Stimulated activated CD8-positive, alpha-beta memory T cell treated with anti-CD3 and anti-CD28 coated beads, Interleukin-4, amount 100 ng/mL, for 24 hours (primary cell): ENCODE data around the gene LPIN2.
A peak's percentile ranks its signal among the peaks of the same experiment; 100 is the strongest.

Source experiments
- DNase-seq: peaks from one replicate; pipeline ENCODE4 v3.0.0-alpha.2; 2020; ENCODE audit warnings: low read depth

Gene LPIN2

DNA sequence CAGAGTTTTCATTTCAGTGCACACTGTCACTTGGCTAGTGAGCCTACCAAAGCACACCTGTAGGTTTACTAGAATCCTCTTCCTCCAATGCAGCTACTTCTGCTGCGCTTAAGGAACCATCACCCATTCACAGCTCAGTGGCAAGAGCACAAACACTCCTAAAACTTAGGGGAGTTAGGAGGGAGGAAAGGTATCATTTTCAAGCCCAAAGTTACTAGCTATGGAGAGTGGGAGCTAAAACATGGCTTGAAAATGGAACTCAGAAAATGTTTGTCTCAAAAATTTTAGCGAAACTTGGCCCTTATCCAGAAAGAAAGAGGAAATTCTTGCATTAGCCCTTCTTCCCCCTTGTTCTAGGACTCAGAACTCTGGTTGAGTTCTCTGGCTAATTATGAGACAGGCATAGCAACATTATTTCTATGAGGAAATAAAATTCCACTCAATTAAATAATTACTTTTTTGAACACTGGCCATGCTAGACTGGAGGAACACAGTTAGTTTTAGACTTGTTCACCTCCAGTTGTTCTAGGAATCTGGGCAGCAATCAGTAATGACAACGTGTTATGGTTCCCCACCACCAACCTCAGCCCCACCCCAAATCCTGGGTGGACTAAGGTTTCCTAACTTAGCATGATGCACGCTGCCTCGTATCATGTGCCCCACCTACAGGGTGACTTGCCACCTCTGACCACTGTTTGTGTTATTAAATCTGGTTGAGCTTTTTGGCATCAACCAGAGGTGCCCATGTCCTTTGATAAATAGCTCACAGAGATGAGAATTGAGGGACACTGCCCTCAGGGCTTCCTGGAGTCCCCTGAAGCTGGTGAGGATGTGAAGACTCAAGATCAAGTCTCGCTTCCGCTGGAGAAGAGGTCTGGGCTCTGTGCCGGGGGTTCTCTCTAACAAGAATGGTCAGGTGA is 32.8 kb downstream of the LPIN2 start:
- DNase-seq = no peak

DNA sequence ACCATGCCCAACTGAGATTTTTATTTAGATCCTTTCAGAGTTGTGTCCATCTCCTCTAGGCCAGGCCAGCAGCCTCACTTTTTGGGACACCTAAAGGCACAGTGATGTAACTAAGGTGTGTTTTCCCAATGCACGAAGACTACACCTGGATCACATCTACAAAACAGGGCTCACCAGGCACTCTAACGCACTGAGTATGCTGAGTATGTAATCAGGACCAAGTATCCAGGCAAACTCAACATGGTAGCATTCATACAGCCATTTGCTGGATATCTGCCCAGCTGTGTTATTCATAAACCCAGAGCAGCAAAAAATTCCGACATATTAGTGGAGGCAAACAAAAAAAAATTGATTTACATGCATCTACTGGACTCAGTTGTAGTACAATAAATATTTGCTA is 33.8 kb downstream of the LPIN2 start:
- DNase-seq = no peak

DNA sequence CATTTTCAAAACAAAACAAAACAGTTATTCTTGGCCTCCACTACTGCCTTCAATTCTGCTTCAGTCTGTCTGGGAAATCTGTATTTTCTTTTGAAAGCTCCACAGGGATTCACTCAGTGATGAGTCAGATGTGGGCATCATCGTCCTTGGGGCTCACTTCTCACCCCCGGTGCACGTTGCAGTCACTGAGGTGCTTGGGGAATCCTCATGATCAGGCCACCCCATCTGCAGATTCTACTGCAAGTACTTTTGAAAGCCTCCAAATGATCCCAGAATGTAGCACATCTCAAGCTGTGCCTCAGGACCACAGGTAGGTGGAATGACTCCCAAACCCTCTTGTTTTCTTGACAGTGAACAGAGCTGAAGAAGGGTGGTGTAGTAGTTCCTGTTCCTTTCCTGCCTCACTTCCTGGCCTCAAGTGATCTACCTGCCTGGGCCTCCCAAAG is 34.3 kb downstream of the LPIN2 start:
- no peak for DNase-seq

DNA sequence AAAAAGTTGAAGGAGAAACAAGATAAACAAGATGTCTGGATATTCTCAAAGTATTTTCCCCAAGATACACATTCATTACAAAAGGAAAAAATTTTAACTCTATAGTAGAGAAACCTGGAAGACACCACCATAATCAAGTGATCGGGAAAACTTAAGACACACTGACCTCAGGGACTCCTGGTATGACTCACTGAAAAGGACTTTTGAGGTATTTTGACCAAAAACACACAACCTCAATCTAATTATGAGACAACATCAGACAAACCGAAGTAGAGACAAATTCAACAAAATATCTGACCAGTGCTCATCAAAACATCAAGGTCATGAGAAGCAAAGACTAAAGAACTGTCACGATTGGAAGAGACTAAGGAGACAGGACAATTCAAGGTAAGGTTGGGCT is 34.7 kb downstream of the LPIN2 start:
- DNase-seq = no peak

DNA sequence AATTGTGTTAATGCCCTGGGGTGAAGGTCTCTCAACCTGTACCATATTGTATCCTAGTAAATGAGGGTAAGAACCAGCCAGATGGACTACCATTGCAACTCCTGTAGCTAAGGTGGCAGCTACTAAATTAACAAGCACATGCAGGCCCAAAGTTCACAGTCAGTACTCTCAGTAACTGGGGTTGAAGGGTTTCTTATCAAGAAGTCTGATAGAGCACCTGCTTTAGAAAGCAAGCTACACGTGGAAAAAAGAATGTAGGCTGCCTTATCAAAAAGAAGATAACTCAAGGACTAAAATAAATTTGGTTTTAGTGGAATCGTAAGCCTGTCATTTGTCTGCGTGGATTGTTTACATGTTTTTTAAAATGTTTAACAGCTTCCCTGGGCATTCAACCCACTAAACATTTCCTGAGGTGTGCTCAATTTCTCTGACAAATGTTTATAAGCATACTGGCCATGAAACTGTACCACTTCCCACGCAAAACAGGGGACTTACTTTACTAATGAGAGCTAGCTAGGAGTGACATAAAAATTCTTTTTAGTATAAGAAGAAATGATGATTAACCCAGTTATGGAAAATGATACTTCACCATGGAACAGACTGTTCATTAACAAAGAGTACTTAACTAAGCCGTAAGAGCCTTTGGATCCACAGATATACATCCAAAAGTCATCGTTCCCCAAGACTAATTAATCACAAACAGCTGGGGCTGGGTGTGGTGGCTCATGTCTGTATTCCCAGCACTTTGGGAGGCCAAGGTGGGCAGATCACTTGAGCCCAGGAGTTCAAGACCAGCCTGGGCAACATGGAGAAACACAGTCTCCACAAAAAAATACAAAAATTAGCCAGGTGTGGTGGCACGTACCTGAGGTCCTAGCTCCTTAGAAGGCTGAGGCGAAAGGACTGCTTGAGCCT is 36.5 kb downstream of the LPIN2 start:
- DNase-seq = no peak

DNA sequence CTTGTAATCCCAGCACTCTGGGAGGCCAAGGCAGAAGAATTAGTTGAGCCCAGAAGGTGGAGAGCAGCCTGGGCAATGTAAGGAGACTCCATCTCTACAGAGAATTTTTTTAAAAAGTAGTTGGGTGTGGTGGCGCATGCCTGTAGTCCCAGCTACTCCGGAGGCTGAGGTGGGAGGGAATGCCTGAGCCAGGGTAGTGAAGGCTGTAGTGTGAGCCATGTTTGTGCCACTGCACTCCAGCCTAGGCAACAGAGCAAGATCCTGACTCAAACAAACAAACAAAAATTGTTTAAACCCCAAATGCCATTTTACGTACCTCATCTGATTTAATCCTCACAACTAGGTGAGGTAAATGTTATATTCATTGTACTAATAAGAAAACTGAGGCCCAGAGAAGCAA is 38.2 kb downstream of the LPIN2 start:
- no peak for DNase-seq

DNA sequence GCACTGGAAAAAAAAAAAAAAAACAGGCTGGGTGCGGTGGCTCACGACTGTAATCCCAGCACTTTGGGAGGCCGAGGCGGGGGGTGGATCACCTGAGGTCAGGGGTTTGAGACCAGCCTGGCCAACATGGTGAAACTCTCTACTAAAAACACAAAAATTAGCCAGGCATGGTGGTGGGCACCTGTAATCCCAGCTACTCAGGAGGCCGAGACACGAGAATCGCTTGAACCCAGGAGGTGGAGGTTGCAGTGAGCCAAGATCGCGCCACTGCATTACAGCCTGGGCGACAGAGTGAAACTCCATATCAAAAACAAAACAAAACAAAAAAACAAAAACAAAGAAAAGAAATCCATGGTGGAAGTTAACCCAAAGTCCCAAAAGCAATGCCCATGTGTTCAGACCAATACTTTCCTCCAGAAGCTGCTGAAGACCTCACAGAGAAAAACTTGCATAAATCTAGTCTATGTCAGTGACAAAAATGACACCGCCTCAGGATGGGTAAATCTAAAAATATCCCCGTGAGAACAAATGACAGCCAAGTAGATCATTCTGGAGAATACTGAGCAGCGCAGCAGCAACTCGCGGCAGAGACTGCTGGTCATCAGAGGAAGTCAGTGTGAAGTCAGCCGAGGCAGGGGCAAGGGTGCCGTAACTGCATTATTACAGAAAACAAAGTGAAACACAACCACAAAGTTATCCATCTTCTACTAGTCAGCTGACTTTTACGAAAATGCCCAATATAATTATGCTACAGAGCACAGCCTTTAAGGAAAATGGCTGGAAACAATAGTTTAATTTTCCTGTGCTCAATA is 41.0 kb downstream of the LPIN2 start:
- DNase-seq = peak; percentile 55

DNA sequence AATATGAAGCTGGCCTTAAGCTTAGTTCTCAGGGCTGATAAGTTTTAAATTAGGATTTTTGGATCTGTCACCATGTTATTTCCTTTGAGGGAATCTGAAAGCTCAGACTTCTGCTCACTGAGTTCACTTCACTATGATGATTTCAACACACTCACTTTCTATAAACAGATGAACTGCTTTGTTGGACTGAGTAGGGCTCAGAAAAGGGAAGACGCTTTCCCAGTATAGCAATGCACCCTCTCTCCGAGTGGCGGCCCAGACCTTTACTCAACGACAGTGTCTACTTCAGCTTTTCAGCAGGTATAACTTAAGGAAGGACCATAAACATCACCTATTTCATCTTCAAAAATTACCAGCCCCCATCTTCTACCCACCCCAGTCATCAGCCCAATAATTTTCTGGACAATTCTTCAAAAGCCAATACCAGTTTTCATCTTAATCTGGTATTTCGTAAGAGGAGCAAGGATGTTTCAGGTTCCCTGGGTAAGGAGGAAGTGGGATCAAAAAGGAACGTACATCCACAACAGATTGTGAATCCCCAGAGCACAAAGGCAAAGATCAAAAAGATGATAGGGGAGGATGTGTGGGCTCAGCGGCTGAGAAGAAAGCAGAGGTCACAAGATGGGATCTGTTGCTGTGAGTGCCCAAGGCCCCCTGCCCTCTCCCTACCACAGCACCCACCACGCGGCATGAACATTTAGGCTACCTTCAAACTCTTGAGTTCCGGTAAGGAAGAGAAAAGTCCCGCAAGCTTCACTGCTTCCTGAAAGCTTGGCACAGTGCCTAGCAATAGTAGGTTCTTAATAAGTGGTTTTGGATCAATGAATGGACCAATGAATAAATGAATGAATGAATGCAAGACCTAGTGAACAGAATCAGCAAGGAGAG is 41.9 kb downstream of the LPIN2 start:
- DNase-seq = no peak

DNA sequence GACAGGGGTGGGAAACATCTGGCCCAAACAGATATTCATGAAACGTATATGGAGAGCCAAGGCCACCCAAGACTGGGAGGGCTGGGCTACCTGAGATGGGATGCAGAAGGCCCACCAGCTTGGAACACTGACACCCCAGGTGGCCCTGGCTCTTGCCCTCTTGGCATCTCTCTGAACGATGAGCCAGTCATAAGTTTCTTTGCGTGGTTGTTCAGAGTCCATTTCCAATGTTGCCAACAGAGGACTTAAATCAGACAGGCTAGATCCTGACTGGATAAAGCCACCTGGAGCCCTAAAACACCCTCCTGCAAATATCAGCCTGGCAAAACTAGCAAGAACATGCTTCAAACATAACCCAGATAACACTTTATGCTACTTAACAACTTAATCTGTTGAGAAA is 42.6 kb downstream of the LPIN2 start:
- no peak for DNase-seq

DNA sequence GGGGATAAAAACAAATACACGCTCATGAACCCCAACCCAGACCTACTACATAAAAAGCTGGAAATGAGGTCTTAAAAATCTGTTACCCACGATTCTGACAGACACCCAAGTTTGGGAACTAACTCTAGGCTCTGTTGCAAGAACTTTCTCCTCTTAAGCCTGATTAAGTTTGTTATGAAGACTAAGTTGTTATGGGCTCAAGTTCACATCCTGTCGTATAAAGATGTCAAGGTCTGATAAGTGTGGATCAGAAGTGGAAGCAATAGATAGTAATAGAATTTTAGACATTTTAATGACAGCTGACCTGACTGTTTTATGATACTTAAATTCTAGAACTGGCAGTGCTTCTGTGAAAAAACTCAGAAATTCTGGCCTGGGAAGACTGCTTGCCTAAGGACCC is 43.2 kb downstream of the LPIN2 start:
- no peak for DNase-seq

DNA sequence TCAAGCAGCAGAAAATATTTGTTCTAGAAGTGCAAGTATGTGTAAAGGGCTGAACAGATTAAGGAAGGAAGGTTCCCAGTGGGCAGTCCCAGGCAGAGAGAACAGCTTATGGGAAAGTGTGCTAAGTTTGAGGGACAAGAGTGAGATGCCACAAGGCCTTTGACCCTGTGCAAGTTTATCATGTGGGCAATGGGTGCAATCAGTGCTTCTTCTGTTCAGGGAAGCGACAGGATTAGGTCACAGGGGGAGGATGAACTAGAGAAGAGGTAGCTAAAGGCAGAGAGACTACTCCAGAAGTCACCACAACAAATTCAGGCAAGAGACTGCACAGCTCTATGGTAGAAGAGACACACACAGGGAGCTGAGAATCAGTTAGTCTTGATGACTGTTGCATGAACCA is 44.3 kb downstream of the LPIN2 start:
- DNase-seq = no peak

DNA sequence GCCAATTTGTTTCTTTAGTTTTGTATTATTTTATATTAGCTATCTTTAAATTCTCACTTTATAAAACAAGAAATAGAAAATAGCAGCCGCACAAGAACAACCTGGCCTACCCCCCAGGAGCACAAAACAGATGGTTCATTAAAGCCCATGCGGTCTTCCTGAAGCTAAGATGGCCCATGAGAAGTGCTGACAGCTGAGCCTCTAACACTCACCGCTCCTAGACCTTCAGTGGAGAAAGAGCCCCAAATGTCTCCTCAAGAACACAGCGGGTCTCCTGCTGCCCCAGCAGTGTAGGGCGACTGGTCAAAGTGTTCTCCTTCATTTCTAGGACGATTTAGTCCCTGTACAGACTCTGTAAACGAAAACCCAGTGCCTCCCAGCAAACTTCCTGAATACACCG is 45.1 kb downstream of the LPIN2 start:
- DNase-seq = no peak

DNA sequence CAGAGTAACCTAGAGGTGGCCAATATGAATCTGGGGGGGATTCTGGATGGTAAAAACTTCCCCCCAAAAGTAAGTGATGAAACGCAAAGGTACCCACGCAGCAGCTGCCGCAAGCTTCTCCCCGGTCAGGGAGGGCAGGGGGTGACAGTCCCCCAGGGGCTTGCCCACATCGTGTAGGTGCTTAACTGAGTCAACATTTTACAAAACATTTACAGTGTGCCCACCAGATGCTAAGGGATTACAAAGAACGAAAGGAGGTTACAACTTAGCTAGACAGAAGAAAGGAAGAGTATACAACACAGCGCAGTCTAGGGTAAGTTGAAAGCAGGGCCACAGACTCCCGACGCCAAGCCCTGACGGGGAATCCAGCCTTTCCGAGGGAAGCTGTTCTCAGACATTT is 45.6 kb downstream of the LPIN2 start:
- DNase-seq = no peak

DNA sequence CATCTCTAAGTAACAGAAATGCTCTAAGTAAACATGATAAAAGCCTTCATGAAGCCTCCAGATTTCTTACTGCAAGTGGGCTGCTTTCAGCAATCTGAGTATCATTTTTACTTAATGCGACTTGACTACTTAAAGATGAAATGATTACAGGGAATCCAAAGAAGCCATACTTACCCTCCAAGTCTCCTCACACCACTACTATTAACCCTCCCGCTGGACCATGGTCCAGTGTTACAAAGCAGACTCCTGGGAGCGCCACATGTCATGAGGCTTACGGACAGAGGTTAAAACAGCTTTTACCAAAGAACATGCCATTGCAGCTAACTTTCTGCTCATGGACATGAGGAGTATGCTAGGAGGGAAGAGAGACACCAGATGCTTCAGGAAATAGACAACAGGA is 46.4 kb downstream of the LPIN2 start:
- DNase-seq = no peak

DNA sequence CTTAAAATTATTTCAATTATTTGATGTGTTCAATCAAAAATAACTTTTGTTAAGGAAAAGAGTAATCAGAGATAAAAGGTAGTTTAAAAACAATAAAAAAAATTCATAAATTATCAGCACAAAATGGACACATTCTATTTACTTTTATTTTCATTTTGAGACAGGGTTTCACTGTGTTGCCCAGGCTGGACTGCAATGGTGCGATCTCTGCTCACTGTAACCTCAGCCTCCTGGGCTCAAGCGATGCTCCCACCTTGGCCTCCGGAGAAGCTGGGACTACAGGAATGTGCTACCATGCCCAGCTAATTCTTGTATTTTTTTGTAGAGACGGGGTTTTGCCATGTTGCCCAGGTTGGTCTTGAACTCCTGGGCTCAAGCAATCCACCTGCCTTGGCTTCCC is 47.1 kb downstream of the LPIN2 start:
- no peak for DNase-seq

DNA sequence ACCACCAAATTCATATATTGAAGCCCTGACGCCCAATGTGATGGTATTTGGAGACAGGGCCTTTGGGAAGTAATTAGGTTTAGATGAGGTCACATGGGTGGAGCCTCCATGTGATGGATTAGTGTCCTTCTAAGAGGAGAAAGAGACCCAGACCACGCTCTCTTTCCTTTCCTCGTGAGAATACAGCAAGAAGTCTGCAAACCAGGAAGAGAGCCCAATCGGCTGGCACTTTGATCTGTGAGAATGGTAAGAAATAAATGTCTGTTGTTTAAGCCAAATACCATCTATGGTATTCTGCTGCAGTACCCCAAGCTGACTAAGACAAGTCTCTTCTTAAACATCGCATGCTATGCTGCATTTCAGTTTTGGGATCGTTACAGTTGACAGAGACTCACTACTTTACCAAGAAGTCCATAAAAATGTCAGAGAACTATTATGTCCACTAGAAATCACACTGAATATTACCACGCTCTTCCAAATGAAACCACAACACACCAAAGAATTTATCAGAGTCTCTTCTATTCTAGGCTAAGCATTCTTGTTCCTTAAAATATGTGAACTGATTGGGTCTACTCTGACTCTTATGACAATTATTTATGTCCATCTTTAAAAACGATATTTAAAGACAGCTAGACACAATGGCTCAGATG is 48.5 kb downstream of the LPIN2 start:
- no peak for DNase-seq
